GM12873 (cell line): ENCODE data around the gene HK3.

Experiments used
- CTCF ChIP-seq: IDR thresholded peaks from 2 replicates; pipeline ENCODE4 v1.5.1; 2012; ENCODE audit warnings: low read depth, mild to moderate bottlenecking, moderate library complexity, low read length, control low read depth; ENCODE audit not compliant: insufficient read depth; ENCODE audit errors: missing control alignments

The HK3 gene

GRCh38 chr5:176916337-176916736 is 17.2 kb upstream of the HK3 start:
- TF ChIP-seq CTCF = no peak

GRCh38 chr5:176915906-176916305 is 16.8 kb upstream of the HK3 start:
- TF ChIP-seq CTCF = no peak

- TF ChIP-seq CTCF = no peak
Observed at GRCh38 chr5:176912115-176912514, 13.0 kb upstream of the HK3 start.

GRCh38 chr5:176908675-176909368 is 9.7 kb upstream of the HK3 start:
- no peak for TF ChIP-seq CTCF

GRCh38 chr5:176906796-176907195 is 7.7 kb upstream of the HK3 start:
- TF ChIP-seq CTCF = no peak

- no peak for TF ChIP-seq CTCF
Observed at GRCh38 chr5:176906126-176906525, 7.0 kb upstream of the HK3 start.

GRCh38 chr5:176904276-176904675 is 5.1 kb upstream of the HK3 start:
- TF ChIP-seq CTCF = no peak
